Activated naive CD4-positive, alpha-beta T cell treated with anti-CD3 and anti-CD28 coated beads, Interleukin-2, amount 10 ng/mL, durations not matched to agents 7 days and 5 days (primary cell): ENCODE results near the gene GEMIN4.
"Not testable (repeated sequence)": the region's sequence is repeated elsewhere in the genome, so short reads cannot be mapped to it uniquely, and the experiment has no call there.

Experiments
- CTCF ChIA-PET: fragments of 350-600 bp; sonication (Branson Sonifier 250); formaldehyde crosslinking; loops from one replicate; lab custom pipeline; 2021; ENCODE audit warnings: antibody characterized with exemption; lab: Charles Lee
- DNase-seq: peaks from one replicate; pipeline ENCODE4 v3.0.0-alpha.2; 2020
- H3K27ac Mint-ChIP-seq: one replicate; pipeline ENCODE4 v1.8.0; 2021; ENCODE audit warnings: mild to moderate bottlenecking, moderate library complexity, mixed read lengths
- H3K27me3 Mint-ChIP-seq: one replicate; pipeline ENCODE4 v1.8.0; 2021; ENCODE audit warnings: mild to moderate bottlenecking, mixed read lengths
- H3K36me3 Mint-ChIP-seq: one replicate; pipeline ENCODE4 v1.8.0; 2021; ENCODE audit warnings: mixed read lengths
- H3K4me1 Mint-ChIP-seq: one replicate; pipeline ENCODE4 v1.8.0; 2021; ENCODE audit warnings: mixed read lengths
- H3K4me3 Mint-ChIP-seq: one replicate; pipeline ENCODE4 v1.8.0; 2021; ENCODE audit warnings: mild to moderate bottlenecking, moderate library complexity, mixed read lengths
- H3K9me3 Mint-ChIP-seq: one replicate; pipeline ENCODE4 v1.8.0; 2021; ENCODE audit warnings: mixed read lengths

Gene GEMIN4

GRCh38 chr17:760371-760770 lies 8.3 kb upstream of the GEMIN4 start:
- no peaks in the 10 kb centered on the region for H3K9me3 Mint-ChIP-seq

GRCh38 chr17:759964-760363 lies 7.9 kb upstream of the GEMIN4 start:
- Mint-ChIP-seq H3K4me3 (no peak overlapping the region), H3K27me3 (no peaks in the 10 kb centered on the region), H3K36me3 (peaks cover 32% of the 10 kb centered on the region), H3K4me1 (no peaks in the 10 kb centered on the region), H3K27ac (no peak overlapping the region), H3K9me3 (no peaks in the 10 kb centered on the region)
- DNase-seq = no peak
- CTCF ChIA-PET = no interaction called here

More at GRCh38 chr17:760371-760770, 8.3 kb upstream of the GEMIN4 start:
- no peak for DNase-seq
- Mint-ChIP-seq H3K27ac (no peak overlapping the region), H3K27me3 (no peaks in the 10 kb centered on the region), H3K4me3 (no peak overlapping the region), H3K36me3 (peaks cover 36% of the 10 kb centered on the region), H3K4me1 (no peaks in the 10 kb centered on the region)
- CTCF ChIA-PET = interaction anchor here (1.8 kb wide), 1 partner anchor 9 kb away, joined by 4 read pairs; no protein-coding TSS in a partner anchor

GRCh38 chr17:756010-756567 lies 4.0 kb upstream of the GEMIN4 start:
- H3K4me1 Mint-ChIP-seq = peaks cover 13% of the 10 kb centered on the region
- H3K36me3 Mint-ChIP-seq = peaks cover 18% of the 10 kb centered on the region
- CTCF ChIA-PET, H3K9me3 Mint-ChIP-seq, DNase-seq, H3K4me3 Mint-ChIP-seq, H3K27me3 Mint-ChIP-seq, H3K27ac Mint-ChIP-seq: not testable (repeated sequence)

GRCh38 chr17:755319-755961 lies 3.4 kb upstream of the GEMIN4 start:
- H3K9me3 Mint-ChIP-seq, H3K27me3 Mint-ChIP-seq, DNase-seq, CTCF ChIA-PET, H3K27ac Mint-ChIP-seq, H3K4me3 Mint-ChIP-seq: not testable (repeated sequence)
- peaks cover 20% of the 10 kb centered on the region for H3K4me1 Mint-ChIP-seq
- H3K36me3 Mint-ChIP-seq = peaks cover 18% of the 10 kb centered on the region

GRCh38 chr17:753418-753817 lies 1.4 kb upstream of the GEMIN4 start:
- H3K4me3 Mint-ChIP-seq = peak overlapping the region; percentile 52
- CTCF ChIA-PET = interaction anchor here (1.0 to 1.5 kb wide), 3 partner anchors 21 to 228 kb away, joined by 3 read pairs; partner anchors contain the start of genes GLOD4 and MRM3
- DNase-seq = no peak
- H3K27me3 Mint-ChIP-seq = no peaks in the 10 kb centered on the region
- H3K4me1 Mint-ChIP-seq = peaks cover 31% of the 10 kb centered on the region
- no peak overlapping the region for H3K27ac Mint-ChIP-seq
- peaks cover 18% of the 10 kb centered on the region for H3K36me3 Mint-ChIP-seq
- H3K9me3 Mint-ChIP-seq = peaks cover 5% of the 10 kb centered on the region

- Mint-ChIP-seq H3K27me3 (no peaks in the 10 kb centered on the region), H3K36me3 (peaks cover 25% of the 10 kb centered on the region), H3K4me1 (peaks cover 33% of the 10 kb centered on the region), H3K27ac (peak overlapping the region; percentile 92), H3K4me3 (peak overlapping the region; percentile 95), H3K9me3 (peaks cover 5% of the 10 kb centered on the region)
- no peak for DNase-seq
- CTCF ChIA-PET = interaction anchor here (1.0 to 1.5 kb wide), 3 partner anchors 21 to 228 kb away, joined by 3 to 4 read pairs (median 3); partner anchors contain the start of genes GLOD4 and MRM3
Measured at GRCh38 chr17:752620-753219, 656 bp upstream of the GEMIN4 start.

- peak; percentile 74 for DNase-seq
- H3K36me3 Mint-ChIP-seq = peaks cover 30% of the 10 kb centered on the region
- peak overlapping the region; percentile 92 for H3K27ac Mint-ChIP-seq
- peak overlapping the region; percentile 95 for H3K4me3 Mint-ChIP-seq
- H3K4me1 Mint-ChIP-seq = peaks cover 33% of the 10 kb centered on the region
- CTCF ChIA-PET = interaction anchor here (1.2 to 1.3 kb wide), 2 partner anchors 10 to 11 kb away, joined by 4 read pairs; no protein-coding TSS in a partner anchor
- no peaks in the 10 kb centered on the region for H3K27me3 Mint-ChIP-seq
- peaks cover 5% of the 10 kb centered on the region for H3K9me3 Mint-ChIP-seq
Measured at GRCh38 chr17:751269-752001, 629 bp downstream of the GEMIN4 start.

GRCh38 chr17:750431-751037 lies 1.5 kb downstream of the GEMIN4 start:
- DNase-seq = no peak
- Mint-ChIP-seq H3K4me1 (peaks cover 33% of the 10 kb centered on the region), H3K4me3 (peak overlapping the region; percentile 95), H3K36me3 (peaks cover 29% of the 10 kb centered on the region), H3K27ac (no peak overlapping the region), H3K9me3 (peaks cover 5% of the 10 kb centered on the region), H3K27me3 (no peaks in the 10 kb centered on the region)
- CTCF ChIA-PET = interaction anchor here (1.0 to 1.3 kb wide), 3 partner anchors 11 to 230 kb away, joined by 3 to 4 read pairs (median 4); no protein-coding TSS in a partner anchor

GRCh38 chr17:749359-749758 lies 2.7 kb downstream of the GEMIN4 start:
- Mint-ChIP-seq H3K4me3 (peak overlapping the region; percentile 28), H3K4me1 (peaks cover 33% of the 10 kb centered on the region), H3K36me3 (peaks cover 31% of the 10 kb centered on the region)
- not testable (repeated sequence) for H3K27ac Mint-ChIP-seq, DNase-seq, H3K9me3 Mint-ChIP-seq, H3K27me3 Mint-ChIP-seq
- CTCF ChIA-PET = interaction anchor here (0.7 kb wide), 1 partner anchor 250 kb away, joined by 3 read pairs; no protein-coding TSS in a partner anchor

GRCh38 chr17:748604-749003 lies 3.5 kb downstream of the GEMIN4 start:
- CTCF ChIA-PET = interaction anchor here (1.1 kb wide), 1 partner anchor 48 kb away, joined by 3 read pairs; no protein-coding TSS in a partner anchor
- H3K36me3 Mint-ChIP-seq = peaks cover 34% of the 10 kb centered on the region
- H3K27ac Mint-ChIP-seq, DNase-seq, H3K9me3 Mint-ChIP-seq, H3K27me3 Mint-ChIP-seq, H3K4me3 Mint-ChIP-seq: not testable (repeated sequence)
- peaks cover 33% of the 10 kb centered on the region for H3K4me1 Mint-ChIP-seq

GRCh38 chr17:746783-747629 lies 5.1 kb downstream of the GEMIN4 start:
- Mint-ChIP-seq H3K27ac (no peak overlapping the region), H3K4me3 (no peak overlapping the region), H3K4me1 (peaks cover 25% of the 10 kb centered on the region), H3K36me3 (peaks cover 43% of the 10 kb centered on the region), H3K9me3 (peaks cover 5% of the 10 kb centered on the region), H3K27me3 (no peaks in the 10 kb centered on the region)
- CTCF ChIA-PET = interaction anchor here (1.1 kb wide), 1 partner anchor 46 kb away, joined by 3 read pairs; no protein-coding TSS in a partner anchor
- no peak for DNase-seq

GRCh38 chr17:746181-746580 lies 5.9 kb downstream of the GEMIN4 start:
- peaks cover 43% of the 10 kb centered on the region for H3K36me3 Mint-ChIP-seq
- H3K4me1 Mint-ChIP-seq = peaks cover 21% of the 10 kb centered on the region
- H3K4me3 Mint-ChIP-seq = no peak overlapping the region
- H3K27ac Mint-ChIP-seq = no peak overlapping the region
- DNase-seq = no peak
- H3K27me3 Mint-ChIP-seq = no peaks in the 10 kb centered on the region
- CTCF ChIA-PET = no interaction called here
- peaks cover 5% of the 10 kb centered on the region for H3K9me3 Mint-ChIP-seq

- H3K4me3 Mint-ChIP-seq = no peak overlapping the region
Measured at GRCh38 chr17:745406-745805, 6.7 kb downstream of the GEMIN4 start.

More at GRCh38 chr17:745406-745805, 6.7 kb downstream of the GEMIN4 start:
- H3K9me3 Mint-ChIP-seq = peaks cover 5% of the 10 kb centered on the region
- peaks cover 43% of the 10 kb centered on the region for H3K36me3 Mint-ChIP-seq
- H3K4me1 Mint-ChIP-seq = peaks cover 16% of the 10 kb centered on the region
- H3K27me3 Mint-ChIP-seq = no peaks in the 10 kb centered on the region
- DNase-seq = no peak
- no peak overlapping the region for H3K27ac Mint-ChIP-seq
- CTCF ChIA-PET = no interaction called here
